HepG2 (cell line): ENCODE results near the gene OAF. TPM values are rescaled to one million over a fixed set of nuclear protein-coding genes. Genes with fewer than 3 reads are reported as not detected.

Experiments
- ATAC-seq: fragments of 200-7000 bp; cut with Tn5 transposase; 3 replicates; pipeline ENCODE4 v1.9.1; 2020; ENCODE audit warnings: mild to moderate bottlenecking, moderate library complexity
- BruUV-seq: library from RNA; stranded (reverse); fragments of 400-500 nt; replicated peaks from 2 replicates; lab custom pipeline; 2021; lab: Mats Ljungman, UMichigan
- CTCF ChIA-PET: fragments of 300-600 bp; formaldehyde crosslinking; extraction: SDS; loops from one replicate; lab custom pipeline; 2021; ENCODE audit warnings: low total read pairs, inconsistent platforms, low intra/inter-chr PET ratio; lab: Yijun Ruan, JAX
- POLR2A ChIA-PET: fragments of 350-600 bp; sonication (Branson Sonifier 250); formaldehyde crosslinking; loops from one replicate; lab custom pipeline; 2020; ENCODE audit warnings: antibody characterized with exemption, inconsistent platforms; lab: Yijun Ruan, JAX
- DNase-seq: peaks from one replicate; pipeline ENCODE4 v3.0.0-alpha.2; 2015; ENCODE audit warnings: low spot score
- FAIRE-seq: peaks from 3 replicates; lab custom pipeline; 2011; peaks lifted over from hg19 to GRCh38; lab: Jason Lieb, UNC
- H2AFZ ChIP-seq: one replicate; pipeline ENCODE4 v1.6.1; 2011; ENCODE audit warnings: low read length, inconsistent platforms
- H3K27ac ChIP-seq: fragments of 300-600 bp; 3 replicates; pipeline ENCODE4 v1.8.0; 2011; ENCODE audit warnings: mixed run types, mild to moderate bottlenecking, mixed read lengths, low read length, inconsistent platforms; ENCODE audit not compliant: insufficient read depth; ENCODE audit errors: extremely low read length
- H3K27me3 ChIP-seq, 2 experiments: fragments of 200-600 bp in 1 of 2; 2 replicates in 1 of 2; 3 replicates in 1 of 2; pipeline versions ENCODE4 v1.6.0 to v1.8.0; 2011; ENCODE audit warnings: low read length in 2 of 2, mild to moderate bottlenecking in 2 of 2, moderate library complexity in 2 of 2, inconsistent platforms in 1 of 2; ENCODE audit not compliant: insufficient read depth in 2 of 2, control insufficient read depth in 1 of 2
- H3K36me3 ChIP-seq, 2 experiments: fragments of 200-600 bp in 1 of 2; replicated peaks in 1 of 2; 2 replicates in 1 of 2; 3 replicates in 1 of 2; pipeline versions ENCODE4 v1.5.1 to v1.8.0; 2011; ENCODE audit warnings: low read length in 2 of 2, inconsistent platforms in 1 of 2; ENCODE audit not compliant: insufficient read depth in 2 of 2, control insufficient read depth in 1 of 2
- H3K4me1 ChIP-seq: 2 replicates; pipeline ENCODE4 v1.5.1; 2012; ENCODE audit warnings: low read length, inconsistent platforms; ENCODE audit not compliant: insufficient read depth
- H3K4me2 ChIP-seq: 2 replicates; pipeline ENCODE4 v1.6.0; 2011; ENCODE audit warnings: low read depth, low read length, inconsistent platforms
- H3K4me3 ChIP-seq, 3 experiments: fragments of 200-600 bp in 1 of 3; sonication (generic), shearing (Covaris generic) in 1 of 3; replicated peaks in 1 of 3; 2 replicates each; pipeline ENCODE4 v1.5.1; 2011 to 2016; ENCODE audit warnings: low read length in 3 of 3, inconsistent platforms in 2 of 3, low read depth in 2 of 3, mild to moderate bottlenecking in 2 of 3, control low read depth in 1 of 3, mixed read lengths in 1 of 3; ENCODE audit not compliant: insufficient read depth in 1 of 3
- H3K79me2 ChIP-seq: one replicate; pipeline ENCODE4 v1.6.1; 2011; ENCODE audit warnings: low read length, inconsistent platforms; ENCODE audit not compliant: insufficient read depth
- H3K9ac ChIP-seq: 2 replicates; pipeline ENCODE4 v1.6.0; 2011; ENCODE audit warnings: mild to moderate bottlenecking, low read depth, low read length, inconsistent platforms; ENCODE audit not compliant: insufficient read depth
- H3K9me3 ChIP-seq: 2 replicates; pipeline ENCODE4 v1.5.1; 2012; ENCODE audit warnings: mild to moderate bottlenecking, low read length
- H4K20me1 ChIP-seq: 2 replicates; pipeline ENCODE4 v1.6.0; 2011; ENCODE audit warnings: inconsistent platforms, mild to moderate bottlenecking, low read length, moderate library complexity; ENCODE audit not compliant: insufficient read depth
- NR2C2 ChIP-seq: sonication (generic); formaldehyde crosslinking; IDR thresholded peaks from 2 replicates; pipeline ENCODE4 v1.4.0; 2020; ENCODE audit warnings: missing genetic modification reagents, mild to moderate bottlenecking, moderate library complexity, borderline replicate concordance
- PREB ChIP-seq: sonication (generic); formaldehyde crosslinking; IDR thresholded peaks from 2 replicates; pipeline ENCODE4 v1.4.0; 2020; ENCODE audit warnings: missing genetic modification reagents
- SATB2 ChIP-seq: sonication (generic); formaldehyde crosslinking; IDR thresholded peaks from 2 replicates; pipeline ENCODE4 v1.5.0; 2020; ENCODE audit warnings: missing genetic modification reagents
- SKI ChIP-seq: fragments of 450-650 bp; IDR thresholded peaks from one replicate; pipeline ENCODE4 v1.6.1; 2018; ENCODE audit warnings: mild to moderate bottlenecking; ENCODE audit not compliant: partially characterized antibody
- SSRP1 ChIP-seq: IDR thresholded peaks from 2 replicates; pipeline ENCODE4 v1.6.1; 2016; ENCODE audit warnings: control low read depth
- U2AF1 ChIP-seq: fragments of 200-400 bp; formaldehyde crosslinking; optimal IDR thresholded peaks from 2 replicates; pipeline ENCODE3; 2017; ENCODE audit warnings: mild to moderate bottlenecking, low read depth, low read length
- YY1 ChIP-seq: IDR thresholded peaks from 2 replicates; pipeline ENCODE4 v1.6.1; 2011; ENCODE audit warnings: low read length, low read depth, moderate library complexity, mild to moderate bottlenecking; ENCODE audit not compliant: insufficient read depth, insufficient replicate concordance
- ZNF10 ChIP-seq: sonication (generic); formaldehyde crosslinking; IDR thresholded peaks from 2 replicates; pipeline ENCODE4 v1.4.0; 2020; ENCODE audit warnings: mild to moderate bottlenecking, low read depth, missing genetic modification reagents, borderline replicate concordance
- ZNF337 ChIP-seq: sonication (generic); formaldehyde crosslinking; IDR thresholded peaks from 2 replicates; pipeline ENCODE4 v1.5.1; 2020; ENCODE audit warnings: missing genetic modification reagents, low read depth, mild to moderate bottlenecking, borderline replicate concordance
- ZSCAN21 ChIP-seq: sonication (generic); formaldehyde crosslinking; IDR thresholded peaks from 2 replicates; pipeline ENCODE4 v1.8.0; 2022; ENCODE audit warnings: mild to moderate bottlenecking, missing genetic modification reagents, moderate library complexity, borderline replicate concordance
- WGBS: methylation state at CpG from one replicate; pipeline ENCODE4 v1.1.6; 2017; ENCODE audit warnings: low lambda C conversion rate; 5-methylcytosine and 5-hydroxymethylcytosine counted together
- in situ Hi-C: cut with HindIII; loops from 2 replicates; pipeline ENCODE4 v1.10.0; 2017; ENCODE audit warnings: low pct_unique_long_range_greater_than_20kb; ENCODE audit not compliant: extremely low pct_ligation_motif_present
- intact Hi-C: fragments of 100-400 bp; cut with micrococcal nuclease; formaldehyde crosslinking; loops from one replicate; pipeline ENCODE4 v1.10.0; 2022; ENCODE audit not compliant: unreplicated experiment
- polyA plus RNA-seq, 8 experiments: library from polyadenylated mRNA; depleted of rRNA in 3 of 8; stranded (reverse) in 7 of 8; unstranded in 1 of 8; fragments of >200 nt; fragmentation: Illumina TruSeq in 4 of 8; extraction: Trizol in 4 of 8; gene quantifications; 2 replicates each; pipeline versions ENCODE4 v1.2.1 to v1.2.3, GENCODE V29; 2011 to 2016; ENCODE audit warnings: low read depth in 4 of 8, missing spikeins in 1 of 8, mixed read lengths in 1 of 8; ENCODE audit not compliant: insufficient read depth in 1 of 8
- total RNA-seq, 5 experiments: library from RNA; depleted of rRNA; stranded (reverse); fragments of >200 nt; fragmentation: Illumina TruSeq; extraction: Trizol; gene quantifications; 2 replicates each; pipeline ENCODE4 v1.2.3, GENCODE V29; 2016; ENCODE audit warnings: low read depth in 1 of 5
- TF ChIP-seq, protein P1 (sequence below): fragments of 450-650 bp; IDR thresholded peaks from 2 replicates; pipeline ENCODE4 v1.6.1; 2017; ENCODE audit warnings: mild to moderate bottlenecking
- TF ChIP-seq, protein P2 (sequence below): sonication (generic); formaldehyde crosslinking; IDR thresholded peaks from 2 replicates; pipeline ENCODE4 v1.9.0; 2022; ENCODE audit warnings: missing genetic modification reagents, mild to moderate bottlenecking, borderline replicate concordance
- TF ChIP-seq, protein P3 (sequence below): IDR thresholded peaks from 2 replicates; pipeline ENCODE4 v1.6.1; 2016; ENCODE audit warnings: low read depth, missing genetic modification reagents, missing compliant biosample characterization

The OAF gene
- total and polyA plus RNA-seq, 2 of the 13 experiments (the other 11 are each of a cell fraction or from before 2014, with no cell fraction given): 63.7 to 94.6 TPM

DNA sequence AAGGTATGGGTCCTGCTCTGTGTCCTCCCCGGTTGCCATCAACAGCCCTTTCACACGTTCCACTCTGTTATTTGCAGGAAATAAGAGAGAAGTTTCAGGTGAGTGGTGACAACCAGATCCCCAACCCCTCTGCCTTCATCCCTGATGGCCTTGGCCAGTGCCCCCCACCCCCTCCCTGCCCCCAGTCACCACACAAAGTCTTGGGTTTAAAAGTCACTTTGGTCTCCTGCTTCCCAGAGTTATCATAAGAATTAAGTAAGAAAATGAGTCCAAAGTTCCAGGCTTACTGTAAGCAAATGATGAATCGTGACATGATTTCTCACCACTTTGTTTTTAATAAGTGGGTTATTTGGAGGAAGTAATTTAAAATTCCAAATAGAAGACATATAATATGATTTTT is 9.2 kb upstream of the OAF start:
- Histone ChIP-seq H3K9me3 (no peaks in the 10 kb centered on the region), H3K4me2 (no peak overlapping the region), H4K20me1 (no peaks in the 10 kb centered on the region), H3K27me3 (no peaks in the 10 kb centered on the region), H3K27ac (no peak overlapping the region), H3K4me3 (no peak overlapping the region), H2AFZ (no peak overlapping the region), H3K4me1 (peaks cover 84% of the 10 kb centered on the region), H3K9ac (no peak overlapping the region), H3K36me3 (no peaks in the 10 kb centered on the region), H3K79me2 (no peaks in the 10 kb centered on the region)
- BruUV-seq: no TSS peak
- POLR2A ChIA-PET: interaction anchor here (2.3 kb wide), 1 partner anchor 17 kb away, joined by 6 read pairs; no protein-coding TSS in a partner anchor
- in situ Hi-C loops (no loop called here), intact Hi-C loops (no loop called here)
- DNase-seq: no peak
- no peak for FAIRE-seq
- whole genome bisulfite sequencing: 41% methylated on average over 3 of the region's 3 CpGs
- no peak for ATAC-seq
- CTCF ChIA-PET: no interaction called here
- TF ChIP-seq, protein P1, sequence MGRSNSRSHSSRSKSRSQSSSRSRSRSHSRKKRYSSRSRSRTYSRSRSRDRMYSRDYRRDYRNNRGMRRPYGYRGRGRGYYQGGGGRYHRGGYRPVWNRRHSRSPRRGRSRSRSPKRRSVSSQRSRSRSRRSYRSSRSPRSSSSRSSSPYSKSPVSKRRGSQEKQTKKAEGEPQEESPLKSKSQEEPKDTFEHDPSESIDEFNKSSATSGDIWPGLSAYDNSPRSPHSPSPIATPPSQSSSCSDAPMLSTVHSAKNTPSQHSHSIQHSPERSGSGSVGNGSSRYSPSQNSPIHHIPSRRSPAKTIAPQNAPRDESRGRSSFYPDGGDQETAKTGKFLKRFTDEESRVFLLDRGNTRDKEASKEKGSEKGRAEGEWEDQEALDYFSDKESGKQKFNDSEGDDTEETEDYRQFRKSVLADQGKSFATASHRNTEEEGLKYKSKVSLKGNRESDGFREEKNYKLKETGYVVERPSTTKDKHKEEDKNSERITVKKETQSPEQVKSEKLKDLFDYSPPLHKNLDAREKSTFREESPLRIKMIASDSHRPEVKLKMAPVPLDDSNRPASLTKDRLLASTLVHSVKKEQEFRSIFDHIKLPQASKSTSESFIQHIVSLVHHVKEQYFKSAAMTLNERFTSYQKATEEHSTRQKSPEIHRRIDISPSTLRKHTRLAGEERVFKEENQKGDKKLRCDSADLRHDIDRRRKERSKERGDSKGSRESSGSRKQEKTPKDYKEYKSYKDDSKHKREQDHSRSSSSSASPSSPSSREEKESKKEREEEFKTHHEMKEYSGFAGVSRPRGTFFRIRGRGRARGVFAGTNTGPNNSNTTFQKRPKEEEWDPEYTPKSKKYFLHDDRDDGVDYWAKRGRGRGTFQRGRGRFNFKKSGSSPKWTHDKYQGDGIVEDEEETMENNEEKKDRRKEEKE: no peak
- TF ChIP-seq PREB (no peak), ZNF337 (CRISPR knock-in tag) (no peak), SKI (no peak), U2AF1 (no peak), SSRP1 (CRISPR knock-in tag) (no peak), SATB2 (CRISPR knock-in tag) (no peak), YY1 (no peak), NR2C2 (CRISPR knock-in tag) (no peak), ZSCAN21 (no peak), ZNF10 (CRISPR knock-in tag) (no peak)
- TF ChIP-seq, protein P2, sequence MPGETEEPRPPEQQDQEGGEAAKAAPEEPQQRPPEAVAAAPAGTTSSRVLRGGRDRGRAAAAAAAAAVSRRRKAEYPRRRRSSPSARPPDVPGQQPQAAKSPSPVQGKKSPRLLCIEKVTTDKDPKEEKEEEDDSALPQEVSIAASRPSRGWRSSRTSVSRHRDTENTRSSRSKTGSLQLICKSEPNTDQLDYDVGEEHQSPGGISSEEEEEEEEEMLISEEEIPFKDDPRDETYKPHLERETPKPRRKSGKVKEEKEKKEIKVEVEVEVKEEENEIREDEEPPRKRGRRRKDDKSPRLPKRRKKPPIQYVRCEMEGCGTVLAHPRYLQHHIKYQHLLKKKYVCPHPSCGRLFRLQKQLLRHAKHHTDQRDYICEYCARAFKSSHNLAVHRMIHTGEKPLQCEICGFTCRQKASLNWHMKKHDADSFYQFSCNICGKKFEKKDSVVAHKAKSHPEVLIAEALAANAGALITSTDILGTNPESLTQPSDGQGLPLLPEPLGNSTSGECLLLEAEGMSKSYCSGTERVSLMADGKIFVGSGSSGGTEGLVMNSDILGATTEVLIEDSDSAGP (CRISPR knock-in tag): no peak
- TF ChIP-seq, protein P3, sequence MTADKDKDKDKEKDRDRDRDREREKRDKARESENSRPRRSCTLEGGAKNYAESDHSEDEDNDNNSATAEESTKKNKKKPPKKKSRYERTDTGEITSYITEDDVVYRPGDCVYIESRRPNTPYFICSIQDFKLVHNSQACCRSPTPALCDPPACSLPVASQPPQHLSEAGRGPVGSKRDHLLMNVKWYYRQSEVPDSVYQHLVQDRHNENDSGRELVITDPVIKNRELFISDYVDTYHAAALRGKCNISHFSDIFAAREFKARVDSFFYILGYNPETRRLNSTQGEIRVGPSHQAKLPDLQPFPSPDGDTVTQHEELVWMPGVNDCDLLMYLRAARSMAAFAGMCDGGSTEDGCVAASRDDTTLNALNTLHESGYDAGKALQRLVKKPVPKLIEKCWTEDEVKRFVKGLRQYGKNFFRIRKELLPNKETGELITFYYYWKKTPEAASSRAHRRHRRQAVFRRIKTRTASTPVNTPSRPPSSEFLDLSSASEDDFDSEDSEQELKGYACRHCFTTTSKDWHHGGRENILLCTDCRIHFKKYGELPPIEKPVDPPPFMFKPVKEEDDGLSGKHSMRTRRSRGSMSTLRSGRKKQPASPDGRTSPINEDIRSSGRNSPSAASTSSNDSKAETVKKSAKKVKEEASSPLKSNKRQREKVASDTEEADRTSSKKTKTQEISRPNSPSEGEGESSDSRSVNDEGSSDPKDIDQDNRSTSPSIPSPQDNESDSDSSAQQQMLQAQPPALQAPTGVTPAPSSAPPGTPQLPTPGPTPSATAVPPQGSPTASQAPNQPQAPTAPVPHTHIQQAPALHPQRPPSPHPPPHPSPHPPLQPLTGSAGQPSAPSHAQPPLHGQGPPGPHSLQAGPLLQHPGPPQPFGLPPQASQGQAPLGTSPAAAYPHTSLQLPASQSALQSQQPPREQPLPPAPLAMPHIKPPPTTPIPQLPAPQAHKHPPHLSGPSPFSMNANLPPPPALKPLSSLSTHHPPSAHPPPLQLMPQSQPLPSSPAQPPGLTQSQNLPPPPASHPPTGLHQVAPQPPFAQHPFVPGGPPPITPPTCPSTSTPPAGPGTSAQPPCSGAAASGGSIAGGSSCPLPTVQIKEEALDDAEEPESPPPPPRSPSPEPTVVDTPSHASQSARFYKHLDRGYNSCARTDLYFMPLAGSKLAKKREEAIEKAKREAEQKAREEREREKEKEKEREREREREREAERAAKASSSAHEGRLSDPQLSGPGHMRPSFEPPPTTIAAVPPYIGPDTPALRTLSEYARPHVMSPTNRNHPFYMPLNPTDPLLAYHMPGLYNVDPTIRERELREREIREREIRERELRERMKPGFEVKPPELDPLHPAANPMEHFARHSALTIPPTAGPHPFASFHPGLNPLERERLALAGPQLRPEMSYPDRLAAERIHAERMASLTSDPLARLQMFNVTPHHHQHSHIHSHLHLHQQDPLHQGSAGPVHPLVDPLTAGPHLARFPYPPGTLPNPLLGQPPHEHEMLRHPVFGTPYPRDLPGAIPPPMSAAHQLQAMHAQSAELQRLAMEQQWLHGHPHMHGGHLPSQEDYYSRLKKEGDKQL (CRISPR knock-in tag): no peak
